K562 (cell line): Measurements from ENCODE around the gene NDUFA5. TPM values are rescaled to one million over a fixed set of nuclear protein-coding genes. Genes with fewer than 3 reads are reported as not detected.
"Not testable (repeated sequence)": the region's sequence is repeated elsewhere in the genome, so short reads cannot be mapped to it uniquely, and the experiment has no call there.

Source experiments
- ATAC-seq: fragments of 200-7000 bp; cut with Tn5 transposase; 3 replicates; pipeline ENCODE4 v1.9.1; 2020; ENCODE audit warnings: moderate library complexity
- BruUV-seq: library from RNA; stranded (reverse); fragments of 400-500 nt; replicated peaks from 2 replicates; lab custom pipeline; 2021; lab: Mats Ljungman, UMichigan
- CTCF ChIA-PET: fragments of 300-600 bp; formaldehyde crosslinking; extraction: SDS; loops from one replicate; lab custom pipeline; 2021; ENCODE audit warnings: low intra/inter-chr PET ratio; lab: Yijun Ruan, JAX
- POLR2A ChIA-PET: fragments of 300-600, 350-650 bp; sonication (Branson Sonifier 250); formaldehyde crosslinking; extraction: SDS; loops from one replicate; lab custom pipeline; 2021; ENCODE audit warnings: antibody characterized with exemption, inconsistent platforms; lab: Yijun Ruan, JAX
- DNase-seq, 4 experiments: peaks; one replicate each; pipeline versions ENCODE4 v3.0.0 to v3.0.0-alpha.2; 2011 to 2018; ENCODE audit warnings: low spot score in 3 of 4, mixed read lengths in 3 of 4; ENCODE audit errors: extremely low read depth in 1 of 4
- FAIRE-seq: peaks from 2 replicates; lab custom pipeline; 2011; peaks lifted over from hg19 to GRCh38; lab: Jason Lieb, UNC
- H2AFZ ChIP-seq: 2 replicates; pipeline ENCODE4 v1.6.0; 2011; ENCODE audit warnings: low read depth, low read length, control low read depth, inconsistent platforms
- H3K27ac ChIP-seq: fragments of 200-600 bp; 3 replicates; pipeline ENCODE4 v1.8.0; 2011; ENCODE audit warnings: low read depth, mild to moderate bottlenecking, control low read depth, inconsistent platforms, low read length, moderate library complexity, mixed read lengths; ENCODE audit errors: extremely low read depth
- H3K27me3 ChIP-seq, 2 experiments: fragments of 300-600 bp in 1 of 2; 2 replicates in 1 of 2; 3 replicates in 1 of 2; pipeline versions ENCODE4 v1.6.0 to v1.8.0; 2011; ENCODE audit warnings: inconsistent platforms in 2 of 2, low read length in 2 of 2, mild to moderate bottlenecking in 1 of 2, mixed read lengths in 1 of 2, moderate library complexity in 1 of 2; ENCODE audit not compliant: control insufficient read depth in 2 of 2, insufficient read depth in 2 of 2
- H3K36me3 ChIP-seq: fragments of 300-600 bp; 3 replicates; pipeline ENCODE4 v1.8.0; 2011; ENCODE audit warnings: mild to moderate bottlenecking, low read length, inconsistent platforms; ENCODE audit not compliant: control insufficient read depth, insufficient read depth
- H3K4me1 ChIP-seq, 2 experiments: fragments of 200-600 bp in 1 of 2; replicated peaks in 1 of 2; 2 replicates in 1 of 2; 3 replicates in 1 of 2; pipeline versions ENCODE4 v1.5.1 to v1.8.0; 2011; ENCODE audit warnings: inconsistent platforms in 2 of 2, low read length in 2 of 2, mild to moderate bottlenecking in 1 of 2, mixed read lengths in 1 of 2, moderate library complexity in 1 of 2; ENCODE audit not compliant: control insufficient read depth in 2 of 2, insufficient read depth in 2 of 2
- H3K4me2 ChIP-seq: 2 replicates; pipeline ENCODE4 v1.6.1; 2011; ENCODE audit warnings: low read length, control low read depth, inconsistent platforms, mixed read lengths; ENCODE audit not compliant: insufficient read depth
- H3K4me3 ChIP-seq: fragments of 200-600 bp; sonication (generic), shearing (Covaris generic); 2 replicates; pipeline ENCODE4 v1.5.1; 2016; ENCODE audit warnings: control low read depth, inconsistent platforms
- H3K79me2 ChIP-seq: fragments of 200-600 bp; 3 replicates; pipeline ENCODE4 v1.8.0; 2011; ENCODE audit warnings: low read length, inconsistent platforms; ENCODE audit not compliant: control insufficient read depth, insufficient read depth
- H3K9ac ChIP-seq, 2 experiments: 2 replicates each; pipeline versions ENCODE4 v1.6.0 to v1.6.1; 2011; ENCODE audit warnings: low read depth in 2 of 2, low read length in 2 of 2, control low read depth in 1 of 2, inconsistent platforms in 1 of 2, mild to moderate bottlenecking in 1 of 2, mixed read lengths in 1 of 2; ENCODE audit not compliant: insufficient read depth in 1 of 2
- H3K9me1 ChIP-seq: one replicate; pipeline ENCODE4 v1.6.0; 2011; ENCODE audit warnings: inconsistent platforms, mild to moderate bottlenecking, low read length, moderate library complexity; ENCODE audit not compliant: control insufficient read depth, insufficient read depth
- H3K9me3 ChIP-seq: replicated peaks from 2 replicates; pipeline ENCODE4 v1.5.1; 2011; ENCODE audit warnings: low read depth, low read length, inconsistent platforms; ENCODE audit not compliant: control insufficient read depth, insufficient read depth
- H4K20me1 ChIP-seq: replicated peaks from 2 replicates; pipeline ENCODE4 v1.6.1; 2011; ENCODE audit warnings: low read length, inconsistent platforms, mixed read lengths; ENCODE audit not compliant: control insufficient read depth, insufficient read depth
- ADNP ChIP-seq: fragments of 200-800 bp; sonication (Bioruptor generic); IDR thresholded peaks from 2 replicates; pipeline ENCODE4 v1.6.1; 2016; ENCODE audit warnings: missing genetic modification characterization, missing compliant biosample characterization
- BCOR ChIP-seq: fragments of 450-650 bp; IDR thresholded peaks from 2 replicates; pipeline ENCODE4 v1.6.1; 2016
- CBX1 ChIP-seq: sonication (generic); IDR thresholded peaks from 2 replicates; pipeline ENCODE4 v1.6.1; 2016; ENCODE audit warnings: antibody characterized with exemption, low read depth, mild to moderate bottlenecking
- KDM1A ChIP-seq, 2 experiments: fragments of 450-650 bp; IDR thresholded peaks; 2 replicates each; pipeline ENCODE4 v1.6.1; 2016; ENCODE audit warnings: mild to moderate bottlenecking in 2 of 2
- SMARCA5 ChIP-seq: fragments of 450-650 bp; IDR thresholded peaks from 2 replicates; pipeline ENCODE4 v1.6.1; 2016
- ZNF146 ChIP-seq: IDR thresholded peaks from one replicate; pipeline ENCODE4 v1.6.1; 2018; ENCODE audit warnings: missing compliant biosample characterization; ENCODE audit not compliant: unreplicated experiment
- in situ Hi-C: fragments of 300-500 bp; cut with MboI; formaldehyde crosslinking; loops from 4 replicates; pipeline ENCODE4 v1.15.0; 2018; ENCODE audit warnings: inconsistent platforms, mixed read lengths
- intact Hi-C: fragments of 100-400 bp; cut with micrococcal nuclease; formaldehyde crosslinking; loops from 2 replicates; pipeline ENCODE4 v1.14.2; 2022
- polyA plus RNA-seq, 8 experiments: library from polyadenylated mRNA; depleted of rRNA in 4 of 8; stranded (reverse) in 5 of 8; unstranded in 3 of 8; fragments of >200 nt; fragmentation: Nextera tagmentation in 2 of 8; fragmentation: Illumina TruSeq in 1 of 8; extraction: Ambion mirVana in 2 of 8; extraction: Trizol in 1 of 8; gene quantifications; 2 replicates each; pipeline versions ENCODE4 v1.2.1 to v1.2.3, GENCODE V29; 2011 to 2014; ENCODE audit warnings: inconsistent platforms in 1 of 8, missing spikeins in 1 of 8
- total RNA-seq, 7 experiments: library from RNA; depleted of rRNA in 6 of 7; stranded (reverse); fragments of >200 nt in 6 of 7; fragmentation: Illumina TruSeq in 2 of 7; extraction: Trizol in 2 of 7; gene quantifications; 2 replicates each; pipeline versions ENCODE4 v1.2.1 to v1.2.3, GENCODE V29; 2011 to 2021; ENCODE audit warnings: low replicate concordance in 1 of 7
- TF ChIP-seq, protein P1 (sequence below): sonication (generic); formaldehyde crosslinking; IDR thresholded peaks from 2 replicates; pipeline ENCODE4 v1.8.0; 2023; ENCODE audit warnings: mild to moderate bottlenecking, missing genetic modification reagents
- TF ChIP-seq, protein P2 (sequence below): fragments of 200-800 bp; sonication (Bioruptor generic); IDR thresholded peaks from 2 replicates; pipeline ENCODE4 v1.6.1; 2017; ENCODE audit warnings: missing genetic modification characterization, missing compliant biosample characterization
- TF ChIP-seq, protein P3 (sequence below): fragments of 450-650 bp; IDR thresholded peaks from 2 replicates; pipeline ENCODE4 v1.6.1; 2016; ENCODE audit warnings: mild to moderate bottlenecking

Gene NDUFA5
- total and polyA plus RNA-seq, 9 of the 15 experiments (the other 6 are each of a cell fraction or from before 2014, with no cell fraction given), result 155 to 677 (median 269) TPM

DNA sequence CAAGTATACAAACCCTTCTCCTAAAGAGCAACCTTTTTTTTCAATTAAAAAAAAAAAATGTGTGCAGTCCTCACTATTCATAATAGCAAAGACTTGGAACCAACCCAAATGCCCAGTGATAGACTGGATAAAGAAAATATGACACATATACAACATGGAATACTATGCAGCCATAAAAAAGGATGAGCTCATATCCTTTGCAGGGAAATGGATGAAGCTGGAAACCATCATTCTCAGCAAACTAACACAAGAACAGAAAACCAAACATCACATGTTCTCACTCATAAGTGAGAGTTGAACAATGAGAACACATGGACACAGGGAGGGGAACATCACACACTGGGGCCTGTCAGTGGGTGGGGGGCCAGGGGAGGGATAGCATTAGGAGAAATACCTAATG lies 5.5 kb downstream of the NDUFA5 start:
- H3K9ac ChIP-seq, H3K4me3 ChIP-seq, FAIRE-seq, H3K9me3 ChIP-seq, H2AFZ ChIP-seq, H3K9me1 ChIP-seq, CTCF ChIA-PET, in situ Hi-C loops, H4K20me1 ChIP-seq, DNase-seq, H3K27ac ChIP-seq, ATAC-seq, H3K27me3 ChIP-seq, H3K4me2 ChIP-seq, BruUV-seq, intact Hi-C loops: not testable (repeated sequence)
- POLR2A ChIA-PET, result interaction anchor here (1.1 to 2.3 kb wide), 4 partner anchors 9 to 47 kb away, joined by 3 to 13 read pairs (median 6); partner anchors contain the start of gene IQUB
- TF ChIP-seq, protein P1, sequence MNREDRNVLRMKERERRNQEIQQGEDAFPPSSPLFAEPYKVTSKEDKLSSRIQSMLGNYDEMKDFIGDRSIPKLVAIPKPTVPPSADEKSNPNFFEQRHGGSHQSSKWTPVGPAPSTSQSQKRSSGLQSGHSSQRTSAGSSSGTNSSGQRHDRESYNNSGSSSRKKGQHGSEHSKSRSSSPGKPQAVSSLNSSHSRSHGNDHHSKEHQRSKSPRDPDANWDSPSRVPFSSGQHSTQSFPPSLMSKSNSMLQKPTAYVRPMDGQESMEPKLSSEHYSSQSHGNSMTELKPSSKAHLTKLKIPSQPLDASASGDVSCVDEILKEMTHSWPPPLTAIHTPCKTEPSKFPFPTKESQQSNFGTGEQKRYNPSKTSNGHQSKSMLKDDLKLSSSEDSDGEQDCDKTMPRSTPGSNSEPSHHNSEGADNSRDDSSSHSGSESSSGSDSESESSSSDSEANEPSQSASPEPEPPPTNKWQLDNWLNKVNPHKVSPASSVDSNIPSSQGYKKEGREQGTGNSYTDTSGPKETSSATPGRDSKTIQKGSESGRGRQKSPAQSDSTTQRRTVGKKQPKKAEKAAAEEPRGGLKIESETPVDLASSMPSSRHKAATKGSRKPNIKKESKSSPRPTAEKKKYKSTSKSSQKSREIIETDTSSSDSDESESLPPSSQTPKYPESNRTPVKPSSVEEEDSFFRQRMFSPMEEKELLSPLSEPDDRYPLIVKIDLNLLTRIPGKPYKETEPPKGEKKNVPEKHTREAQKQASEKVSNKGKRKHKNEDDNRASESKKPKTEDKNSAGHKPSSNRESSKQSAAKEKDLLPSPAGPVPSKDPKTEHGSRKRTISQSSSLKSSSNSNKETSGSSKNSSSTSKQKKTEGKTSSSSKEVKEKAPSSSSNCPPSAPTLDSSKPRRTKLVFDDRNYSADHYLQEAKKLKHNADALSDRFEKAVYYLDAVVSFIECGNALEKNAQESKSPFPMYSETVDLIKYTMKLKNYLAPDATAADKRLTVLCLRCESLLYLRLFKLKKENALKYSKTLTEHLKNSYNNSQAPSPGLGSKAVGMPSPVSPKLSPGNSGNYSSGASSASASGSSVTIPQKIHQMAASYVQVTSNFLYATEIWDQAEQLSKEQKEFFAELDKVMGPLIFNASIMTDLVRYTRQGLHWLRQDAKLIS (CRISPR knock-in tag), result 0 out of 2 replicates have a peak, but pooled peaks have one; percentile 15
- TF ChIP-seq KDM1A (IDR thresholded peaks at IDR 0.05), result peak in 1 of 2 experiments; percentile 35; a peak in 2 of 4 replicates
- TF ChIP-seq, protein P2, sequence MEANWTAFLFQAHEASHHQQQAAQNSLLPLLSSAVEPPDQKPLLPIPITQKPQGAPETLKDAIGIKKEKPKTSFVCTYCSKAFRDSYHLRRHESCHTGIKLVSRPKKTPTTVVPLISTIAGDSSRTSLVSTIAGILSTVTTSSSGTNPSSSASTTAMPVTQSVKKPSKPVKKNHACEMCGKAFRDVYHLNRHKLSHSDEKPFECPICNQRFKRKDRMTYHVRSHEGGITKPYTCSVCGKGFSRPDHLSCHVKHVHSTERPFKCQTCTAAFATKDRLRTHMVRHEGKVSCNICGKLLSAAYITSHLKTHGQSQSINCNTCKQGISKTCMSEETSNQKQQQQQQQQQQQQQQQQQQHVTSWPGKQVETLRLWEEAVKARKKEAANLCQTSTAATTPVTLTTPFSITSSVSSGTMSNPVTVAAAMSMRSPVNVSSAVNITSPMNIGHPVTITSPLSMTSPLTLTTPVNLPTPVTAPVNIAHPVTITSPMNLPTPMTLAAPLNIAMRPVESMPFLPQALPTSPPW (CRISPR knock-in tag), result 0 out of 2 replicates have a peak, but pooled peaks have one; percentile 3
- peak; percentile 79 for TF ChIP-seq BCOR
- TF ChIP-seq ZNF146 (CRISPR knock-in tag), result peak; percentile 99
- TF ChIP-seq, protein P3, sequence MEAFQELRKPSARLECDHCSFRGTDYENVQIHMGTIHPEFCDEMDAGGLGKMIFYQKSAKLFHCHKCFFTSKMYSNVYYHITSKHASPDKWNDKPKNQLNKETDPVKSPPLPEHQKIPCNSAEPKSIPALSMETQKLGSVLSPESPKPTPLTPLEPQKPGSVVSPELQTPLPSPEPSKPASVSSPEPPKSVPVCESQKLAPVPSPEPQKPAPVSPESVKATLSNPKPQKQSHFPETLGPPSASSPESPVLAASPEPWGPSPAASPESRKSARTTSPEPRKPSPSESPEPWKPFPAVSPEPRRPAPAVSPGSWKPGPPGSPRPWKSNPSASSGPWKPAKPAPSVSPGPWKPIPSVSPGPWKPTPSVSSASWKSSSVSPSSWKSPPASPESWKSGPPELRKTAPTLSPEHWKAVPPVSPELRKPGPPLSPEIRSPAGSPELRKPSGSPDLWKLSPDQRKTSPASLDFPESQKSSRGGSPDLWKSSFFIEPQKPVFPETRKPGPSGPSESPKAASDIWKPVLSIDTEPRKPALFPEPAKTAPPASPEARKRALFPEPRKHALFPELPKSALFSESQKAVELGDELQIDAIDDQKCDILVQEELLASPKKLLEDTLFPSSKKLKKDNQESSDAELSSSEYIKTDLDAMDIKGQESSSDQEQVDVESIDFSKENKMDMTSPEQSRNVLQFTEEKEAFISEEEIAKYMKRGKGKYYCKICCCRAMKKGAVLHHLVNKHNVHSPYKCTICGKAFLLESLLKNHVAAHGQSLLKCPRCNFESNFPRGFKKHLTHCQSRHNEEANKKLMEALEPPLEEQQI, result peak; percentile 36; the same call in 1 of the 2 replicates
- 0 out of 2 replicates have a peak, but pooled peaks have one; percentile 38 for TF ChIP-seq ADNP (tag)
- peak; percentile 52; the same call in 1 of the 2 replicates for TF ChIP-seq SMARCA5
- 0 out of 2 replicates have a peak, but pooled peaks have one; percentile 50 for TF ChIP-seq CBX1
- Histone ChIP-seq H3K36me3 (peaks cover 86% of the 10 kb centered on the region), H3K79me2 (peaks cover 97% of the 10 kb centered on the region), H3K4me1 (peaks cover 13 to 28% of the 10 kb centered on the region in 2 experiments)
